WTC11 (cell line): ENCODE measurements around the gene SLFN5.

Source experiments
- NR1H2 ChIP-seq: sonication (generic); formaldehyde crosslinking; IDR thresholded peaks from 2 replicates; pipeline ENCODE4 v1.9.0; 2021; ENCODE audit warnings: mild to moderate bottlenecking, moderate library complexity, missing genetic modification reagents
- TF ChIP-seq, protein P1 (sequence below): fragments of 200-600 bp; IDR thresholded peaks from 2 replicates; pipeline ENCODE4 v1.8.0; 2022; ENCODE audit warnings: antibody characterized with exemption

DNA sequence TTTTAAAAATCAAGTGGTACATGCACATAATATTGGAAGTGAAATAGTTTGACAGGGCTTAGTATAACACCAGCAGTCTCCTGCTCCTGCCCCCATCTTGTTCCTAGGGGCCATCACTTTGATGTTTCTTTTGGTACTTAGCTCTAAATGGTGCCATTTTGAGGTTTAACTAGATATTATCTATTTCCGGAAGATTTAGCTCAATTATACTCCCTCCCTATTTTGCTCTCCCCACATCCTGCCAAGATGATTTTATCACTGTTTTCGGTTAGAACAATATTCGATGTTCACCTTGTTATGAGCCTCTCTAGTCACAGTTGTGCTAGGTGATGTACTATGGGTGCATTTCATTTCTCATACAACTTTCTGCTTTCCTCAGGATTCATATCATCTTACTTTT is 28.7 kb upstream of the SLFN5 start:
- no peak for TF ChIP-seq NR1H2 (CRISPR knock-in tag)
- TF ChIP-seq, protein P1, sequence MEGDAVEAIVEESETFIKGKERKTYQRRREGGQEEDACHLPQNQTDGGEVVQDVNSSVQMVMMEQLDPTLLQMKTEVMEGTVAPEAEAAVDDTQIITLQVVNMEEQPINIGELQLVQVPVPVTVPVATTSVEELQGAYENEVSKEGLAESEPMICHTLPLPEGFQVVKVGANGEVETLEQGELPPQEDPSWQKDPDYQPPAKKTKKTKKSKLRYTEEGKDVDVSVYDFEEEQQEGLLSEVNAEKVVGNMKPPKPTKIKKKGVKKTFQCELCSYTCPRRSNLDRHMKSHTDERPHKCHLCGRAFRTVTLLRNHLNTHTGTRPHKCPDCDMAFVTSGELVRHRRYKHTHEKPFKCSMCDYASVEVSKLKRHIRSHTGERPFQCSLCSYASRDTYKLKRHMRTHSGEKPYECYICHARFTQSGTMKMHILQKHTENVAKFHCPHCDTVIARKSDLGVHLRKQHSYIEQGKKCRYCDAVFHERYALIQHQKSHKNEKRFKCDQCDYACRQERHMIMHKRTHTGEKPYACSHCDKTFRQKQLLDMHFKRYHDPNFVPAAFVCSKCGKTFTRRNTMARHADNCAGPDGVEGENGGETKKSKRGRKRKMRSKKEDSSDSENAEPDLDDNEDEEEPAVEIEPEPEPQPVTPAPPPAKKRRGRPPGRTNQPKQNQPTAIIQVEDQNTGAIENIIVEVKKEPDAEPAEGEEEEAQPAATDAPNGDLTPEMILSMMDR: no peak
